HG03432 (cell line): ENCODE results near the gene UBE2O.

Experiments
- ATAC-seq: cut with Tn5 transposase; IDR thresholded peaks from one replicate; pipeline ENCODE4 v1.9.1; 2021; ENCODE audit warnings: mild to moderate bottlenecking, moderate library complexity; ENCODE audit not compliant: unreplicated experiment

UBE2O gene

DNA sequence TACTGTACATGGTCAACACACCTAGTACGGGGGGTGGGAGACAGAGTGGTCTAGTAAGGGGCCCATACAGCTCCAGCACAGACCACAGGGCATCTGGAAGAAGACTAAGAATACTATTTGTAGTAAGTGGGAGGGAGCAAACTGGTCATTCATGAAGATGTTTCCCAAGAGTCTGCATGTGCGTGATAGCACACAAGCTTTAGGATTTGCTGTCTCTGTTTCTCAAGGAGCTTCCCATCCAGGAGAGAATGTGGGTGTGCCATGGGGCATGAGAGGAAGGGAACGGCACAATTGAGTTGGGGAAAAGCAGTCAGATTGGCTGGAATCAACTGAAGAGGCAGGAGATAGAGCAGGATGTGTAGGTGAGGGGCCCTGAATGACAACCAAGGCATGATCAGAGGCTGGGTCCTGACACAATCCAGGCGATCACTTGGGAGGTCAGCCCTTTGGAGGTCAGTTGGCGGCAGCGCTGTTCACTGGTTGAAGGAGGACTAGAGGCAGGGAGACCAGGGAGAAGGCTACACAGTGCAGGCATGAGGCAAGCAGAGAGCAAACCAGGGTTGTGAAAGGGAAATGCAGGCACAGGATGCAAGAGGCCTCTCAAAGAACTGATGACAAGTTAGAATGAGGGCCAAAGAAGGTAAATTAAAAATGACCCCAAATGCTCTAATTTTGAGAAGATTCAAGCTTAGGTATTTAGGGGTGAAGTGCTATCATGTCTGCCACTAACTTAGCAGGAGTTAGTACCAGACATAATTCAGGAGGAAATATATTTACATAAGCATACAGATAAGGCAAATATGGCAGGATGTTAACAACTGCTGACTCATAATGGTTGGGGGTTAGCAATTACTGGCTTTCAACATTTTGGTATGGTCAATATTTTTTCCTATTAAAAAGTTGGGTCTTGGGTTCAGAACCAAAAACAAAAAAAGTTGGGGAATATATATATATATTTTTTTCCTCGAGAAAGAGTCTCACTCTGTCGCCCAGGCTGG lies 10.3 kb downstream of the UBE2O start:
- ATAC-seq = no peak

DNA sequence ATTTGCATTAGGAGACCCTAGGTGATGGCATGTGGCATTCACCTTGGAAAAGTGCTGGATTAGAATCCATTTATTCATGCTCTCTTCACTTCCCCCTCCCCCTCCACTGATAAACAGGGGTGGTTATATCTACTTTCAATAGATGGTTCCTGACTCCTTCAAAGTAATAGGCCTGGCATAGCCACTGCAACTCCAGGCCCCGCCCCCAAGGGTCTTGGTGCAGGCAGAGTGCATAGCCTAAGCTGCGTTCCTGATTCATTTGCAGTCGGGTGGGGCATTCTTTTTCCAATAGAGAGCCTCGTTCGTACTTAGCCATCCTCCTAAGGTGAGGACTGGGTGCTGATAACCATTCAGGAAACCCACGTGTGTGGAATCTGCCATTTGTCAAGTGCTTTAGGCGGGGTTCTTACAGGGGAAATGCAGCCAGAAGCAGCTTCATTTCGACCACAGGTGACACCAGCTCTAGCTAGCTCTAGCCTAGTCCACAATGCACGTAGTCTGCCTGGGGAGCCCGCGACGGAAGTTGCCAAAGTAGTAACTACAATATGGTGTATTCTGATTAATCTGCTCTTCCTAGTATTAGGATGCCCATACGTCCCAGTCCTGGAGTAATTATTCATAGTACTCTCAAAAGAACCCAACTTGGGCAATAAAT lies 11.1 kb downstream of the UBE2O start:
- no peak for ATAC-seq

DNA sequence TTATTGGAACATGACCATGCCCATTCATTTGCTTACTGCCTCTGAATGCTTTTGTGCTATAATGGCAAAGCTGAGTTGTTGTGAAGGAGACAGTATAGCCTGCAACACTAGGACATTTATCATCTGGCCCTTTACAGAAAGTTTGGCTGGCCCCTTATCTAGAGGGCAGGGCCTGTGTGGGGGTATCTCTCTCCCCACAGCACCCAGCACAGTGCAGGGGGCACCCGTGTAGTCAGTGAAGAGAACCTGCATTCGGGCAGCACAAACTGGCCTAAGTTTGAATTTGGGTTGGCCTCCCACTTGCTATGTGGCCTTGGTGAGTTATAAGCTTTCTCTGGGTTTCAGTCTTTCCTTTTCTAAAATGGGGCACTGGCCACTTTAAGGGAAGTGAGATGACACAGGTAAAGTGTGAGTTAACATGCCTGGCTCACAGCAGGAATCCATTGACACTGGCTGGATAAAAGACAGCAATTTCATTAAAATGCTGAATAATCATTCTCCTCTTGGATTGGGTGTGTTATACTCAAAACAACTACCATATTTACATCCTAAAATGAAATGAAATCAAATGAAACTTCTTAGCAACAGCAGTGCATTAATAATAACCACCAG lies 12.1 kb downstream of the UBE2O start:
- no peak for ATAC-seq

GRCh38 chr17:76439314-76439928 lies 13.5 kb downstream of the UBE2O start:
- ATAC-seq = no peak

DNA sequence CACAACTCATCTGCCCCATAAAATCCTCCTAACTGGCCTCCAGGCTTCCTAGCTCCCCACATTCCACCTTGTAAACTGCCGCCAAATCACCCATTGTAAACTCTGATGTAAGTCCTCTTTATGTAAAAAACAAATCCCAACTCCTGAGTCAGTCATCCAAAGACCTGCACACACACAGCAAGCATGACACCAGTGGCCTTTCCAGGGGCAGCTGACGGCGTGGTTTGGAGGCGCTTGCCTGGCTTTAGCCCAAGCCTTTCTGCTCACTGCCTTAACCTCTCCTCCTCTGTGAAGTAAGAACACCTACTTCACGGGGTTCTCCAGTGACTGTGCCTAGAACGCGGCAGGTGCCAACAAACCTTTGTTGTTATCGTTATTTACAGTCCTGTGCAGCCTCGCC lies 14.0 kb downstream of the UBE2O start:
- ATAC-seq = no peak

DNA sequence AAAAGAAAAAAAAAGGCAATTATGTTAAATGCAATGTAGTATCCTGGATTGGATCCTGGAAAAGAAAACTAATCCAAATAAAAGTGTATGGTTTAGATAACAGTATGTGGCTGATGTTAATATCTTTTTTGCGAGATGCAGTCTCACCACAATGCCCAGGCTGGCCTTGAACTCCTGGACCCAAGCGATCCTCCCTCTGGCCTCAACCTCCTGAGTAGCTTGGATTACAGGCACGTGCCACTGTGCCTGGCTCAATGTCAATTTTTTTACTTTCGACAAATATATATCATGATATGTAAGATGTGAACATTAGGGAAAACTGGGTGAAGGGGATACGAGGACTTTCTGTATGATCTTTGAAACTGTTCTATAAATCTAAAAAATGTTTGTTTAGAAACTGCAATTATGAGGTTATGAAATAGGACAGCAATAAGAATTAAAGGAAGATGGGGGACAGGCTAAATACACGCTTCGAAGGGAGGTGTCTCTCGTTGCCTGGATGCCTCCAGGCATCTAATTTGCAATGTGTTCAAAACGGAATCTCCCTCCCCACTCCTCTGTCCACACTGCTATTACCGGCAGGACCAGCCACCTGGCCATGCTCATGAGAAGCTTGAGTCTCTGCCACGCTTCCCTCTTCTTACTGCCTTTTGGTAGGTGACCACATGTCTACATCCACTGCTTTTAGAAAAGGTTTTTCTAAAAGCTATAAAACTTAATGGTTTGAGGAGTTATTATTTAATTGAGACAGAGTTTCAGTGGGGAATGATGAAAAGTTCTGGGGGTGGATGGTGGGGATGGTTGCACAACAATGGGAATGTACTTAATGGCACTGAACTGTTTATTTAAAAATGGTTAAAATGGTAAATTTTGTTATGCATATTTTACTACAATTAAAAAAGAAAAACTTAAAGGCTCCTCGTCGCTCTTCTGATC lies 15.2 kb downstream of the UBE2O start:
- no peak for ATAC-seq

- ATAC-seq = no peak
Observed at GRCh38 chr17:76435751-76436150, 17.2 kb downstream of the UBE2O start.

DNA sequence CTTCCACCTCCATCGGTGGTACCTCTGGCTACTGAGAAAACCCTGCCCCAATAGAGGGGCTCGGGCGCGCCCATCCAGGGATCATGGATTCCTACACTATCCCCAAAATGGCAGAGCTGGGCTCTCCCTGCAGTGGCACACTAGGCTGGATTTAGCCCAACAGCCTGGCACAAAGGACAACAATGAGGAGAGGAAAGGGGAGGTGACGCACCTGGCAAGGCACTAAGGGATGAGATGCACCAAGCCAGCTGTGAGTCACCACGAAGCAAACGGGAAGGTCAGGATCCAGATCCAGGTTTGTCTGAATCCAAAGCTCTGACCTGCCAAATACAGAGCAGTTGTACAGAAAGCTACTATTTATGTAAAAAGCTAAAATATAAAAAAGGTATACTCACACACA lies 18.1 kb downstream of the UBE2O start:
- ATAC-seq = no peak

GRCh38 chr17:76433693-76434092 lies 19.3 kb downstream of the UBE2O start:
- no peak for ATAC-seq

DNA sequence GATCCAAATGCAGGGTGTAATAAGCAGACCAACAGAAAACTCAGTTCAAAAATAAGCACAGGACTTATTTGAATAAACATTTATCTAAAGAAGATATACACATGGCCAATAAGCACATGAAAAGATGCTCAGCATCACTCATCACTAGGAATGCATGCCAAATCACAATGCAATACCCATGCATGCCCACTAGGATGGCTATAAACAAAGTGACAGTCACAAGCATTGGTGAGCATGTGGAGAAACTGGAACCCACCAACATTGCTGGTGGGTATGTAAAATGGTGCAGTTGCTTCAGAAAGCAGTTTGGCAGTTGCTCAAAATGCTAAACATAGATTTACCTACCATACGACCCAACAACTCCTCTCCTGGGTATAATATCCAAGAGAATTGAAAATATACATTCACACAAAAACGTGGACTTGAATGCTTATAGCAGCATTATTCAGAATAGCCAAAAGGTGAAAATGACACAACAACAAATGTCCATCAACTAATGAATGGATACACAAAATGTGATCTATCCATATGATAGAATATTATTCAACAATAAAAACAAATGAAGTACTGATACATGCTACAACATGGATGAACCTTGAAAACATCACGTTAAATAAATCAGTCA lies 20.1 kb downstream of the UBE2O start:
- no peak for ATAC-seq

DNA sequence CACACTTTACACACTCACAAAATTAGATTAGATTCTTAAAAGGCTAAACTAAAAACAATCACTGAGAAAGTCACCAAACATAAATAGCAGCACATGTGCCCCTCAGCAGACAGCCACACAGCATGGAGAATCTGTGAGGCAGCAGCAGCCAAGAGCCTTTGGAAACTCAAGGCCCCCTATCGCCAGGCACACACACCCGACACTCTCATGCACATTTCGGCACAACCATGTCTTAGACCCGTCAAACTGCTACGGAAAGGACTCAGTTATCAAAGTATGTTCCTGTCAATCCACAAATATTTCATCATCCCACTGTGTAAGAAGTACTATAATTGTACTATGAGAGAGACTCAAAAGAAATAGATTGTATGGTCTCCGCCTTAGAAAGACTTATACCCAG lies 20.9 kb downstream of the UBE2O start:
- no peak for ATAC-seq

DNA sequence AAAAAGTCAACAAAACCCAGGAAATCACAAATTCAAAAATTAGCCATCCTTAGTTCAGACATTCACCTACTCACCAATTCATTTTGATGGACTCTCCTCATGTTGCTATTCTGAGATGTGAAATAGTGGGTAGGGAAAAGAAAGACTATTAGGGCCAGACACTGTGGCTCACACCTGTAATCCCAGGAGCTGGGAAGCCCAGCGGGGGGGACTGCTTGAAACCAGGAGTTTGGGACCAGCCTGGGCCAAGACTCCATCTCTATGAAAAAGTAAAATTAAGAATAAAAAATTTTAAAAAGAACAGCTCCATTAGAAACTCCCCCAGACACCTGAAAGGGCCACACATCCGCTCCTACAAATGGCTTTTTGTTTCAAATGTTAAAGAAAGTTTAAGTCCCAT lies 21.4 kb downstream of the UBE2O start:
- ATAC-seq = no peak

DNA sequence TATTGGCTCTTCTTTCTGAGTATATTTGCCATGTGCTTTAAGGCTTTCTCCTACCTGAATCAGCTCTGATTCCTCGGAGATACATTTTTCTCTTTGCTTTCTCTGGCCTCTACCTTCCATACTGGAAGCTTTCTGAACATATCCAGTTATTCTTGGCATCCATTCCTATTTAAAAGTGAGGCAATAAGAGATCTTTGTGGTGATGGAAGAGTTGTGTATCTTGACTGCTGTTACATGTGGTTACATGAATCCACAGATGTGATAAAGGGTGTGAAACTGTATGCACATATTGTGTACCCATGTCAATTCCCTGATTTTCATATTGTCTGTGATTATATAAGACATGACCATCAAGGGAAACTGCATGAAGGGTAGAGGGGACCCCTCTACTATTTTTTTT lies 24.4 kb downstream of the UBE2O start:
- ATAC-seq = no peak

DNA sequence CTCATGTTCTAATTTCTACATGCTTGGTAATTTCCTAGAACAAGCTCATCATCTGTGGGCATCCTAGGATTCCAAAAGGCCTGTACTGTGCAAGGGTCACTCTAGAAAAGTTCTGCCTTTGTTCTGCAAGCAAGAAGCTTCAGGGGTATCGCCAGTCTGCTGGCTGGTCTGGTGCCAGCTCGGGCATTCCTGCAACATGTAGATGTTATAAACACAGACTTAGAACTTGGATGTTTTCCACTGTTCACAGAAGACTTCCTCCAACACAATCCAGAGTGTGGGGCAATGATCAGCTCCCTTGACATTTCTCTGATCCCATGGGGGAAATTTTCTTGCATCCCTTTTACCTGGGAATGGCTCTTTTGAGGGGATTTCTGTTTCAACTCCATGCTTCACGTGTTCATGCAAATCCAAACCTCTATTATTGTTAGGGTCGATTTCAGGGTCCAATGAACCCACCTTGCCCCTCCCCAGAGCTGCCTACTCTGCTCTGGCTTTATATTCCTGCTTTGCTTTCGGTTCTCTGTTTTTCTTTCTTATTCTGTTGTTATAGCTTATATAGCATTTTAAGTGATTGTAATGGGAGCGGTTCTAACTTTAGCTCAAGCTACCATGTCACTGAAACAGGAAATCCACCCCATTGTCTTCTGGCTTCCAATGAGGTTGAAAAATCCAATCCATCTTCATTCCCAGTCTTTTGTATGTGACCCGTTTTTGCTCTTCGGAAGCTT lies 25.3 kb downstream of the UBE2O start:
- no peak for ATAC-seq

GRCh38 chr17:76426853-76427252 lies 26.1 kb downstream of the UBE2O start:
- no peak for ATAC-seq

- ATAC-seq = no peak
Observed at GRCh38 chr17:76422860-76423259, 30.1 kb downstream of the UBE2O start.

GRCh38 chr17:76422406-76422805 lies 30.5 kb downstream of the UBE2O start:
- ATAC-seq = no peak

DNA sequence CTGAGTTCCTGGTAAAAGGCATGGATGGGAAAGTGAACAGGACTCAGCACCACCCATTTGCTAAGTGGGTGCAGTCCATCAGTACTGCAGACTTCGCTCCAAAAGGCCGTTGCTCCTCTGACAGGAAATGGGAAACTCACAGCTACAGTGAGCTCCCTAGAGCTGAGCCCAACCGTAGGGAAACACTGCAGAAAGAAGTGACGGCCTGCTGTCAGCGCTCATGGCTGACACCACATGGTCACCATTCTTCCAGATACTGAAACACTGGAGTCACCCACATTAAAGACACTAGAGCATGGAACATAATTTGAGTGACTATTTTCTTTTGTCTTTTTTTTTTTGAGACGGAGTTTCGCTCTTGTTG lies 31.9 kb downstream of the UBE2O start:
- no peak for ATAC-seq

GRCh38 chr17:76420356-76421043 lies 32.5 kb downstream of the UBE2O start:
- ATAC-seq = no peak
